ENCODE measurements around the gene BTBD10. TPM values are rescaled to one million over a fixed set of nuclear protein-coding genes. Genes with fewer than 3 reads are reported as not detected.

The BTBD10 gene
- total RNA-seq, 2 donors from 2014 or later = 26.1 to 28.0 TPM

DNA sequence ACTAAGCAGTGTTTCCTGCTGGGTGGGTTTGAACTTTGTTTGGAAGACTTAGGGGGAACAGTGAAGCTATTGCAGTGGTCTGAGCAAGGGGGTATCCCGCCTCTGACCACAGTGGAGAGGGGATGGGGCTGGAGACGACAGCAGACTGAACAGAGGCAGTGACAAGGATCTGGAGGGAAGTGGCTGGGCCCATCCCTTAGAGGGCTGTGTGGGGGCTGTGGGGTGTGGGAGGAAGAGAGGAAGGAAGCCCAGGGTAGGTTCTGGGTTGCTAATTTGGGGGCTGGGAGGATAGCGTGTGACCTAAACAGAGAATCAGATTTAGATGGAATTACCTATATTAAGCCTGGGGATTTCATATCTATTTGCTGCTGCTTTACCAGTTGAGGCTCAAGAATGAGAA, 114.7 kb downstream of the BTBD10 start:
- Histone ChIP-seq H3K36me3 (peaks cover 4% of the 10 kb centered on the region), H3K9me3 (no peaks in the 10 kb centered on the region), H3K27me3 (no peaks in the 10 kb centered on the region), H3K4me1 (peaks cover 0 to 8% of the 10 kb centered on the region in 2 donors), H3K4me3 (no peak overlapping the region), H3K27ac (no peak overlapping the region)
- DNase-seq (ENCODE audit: low spot score) = no peak
- TF ChIP-seq, protein P1, sequence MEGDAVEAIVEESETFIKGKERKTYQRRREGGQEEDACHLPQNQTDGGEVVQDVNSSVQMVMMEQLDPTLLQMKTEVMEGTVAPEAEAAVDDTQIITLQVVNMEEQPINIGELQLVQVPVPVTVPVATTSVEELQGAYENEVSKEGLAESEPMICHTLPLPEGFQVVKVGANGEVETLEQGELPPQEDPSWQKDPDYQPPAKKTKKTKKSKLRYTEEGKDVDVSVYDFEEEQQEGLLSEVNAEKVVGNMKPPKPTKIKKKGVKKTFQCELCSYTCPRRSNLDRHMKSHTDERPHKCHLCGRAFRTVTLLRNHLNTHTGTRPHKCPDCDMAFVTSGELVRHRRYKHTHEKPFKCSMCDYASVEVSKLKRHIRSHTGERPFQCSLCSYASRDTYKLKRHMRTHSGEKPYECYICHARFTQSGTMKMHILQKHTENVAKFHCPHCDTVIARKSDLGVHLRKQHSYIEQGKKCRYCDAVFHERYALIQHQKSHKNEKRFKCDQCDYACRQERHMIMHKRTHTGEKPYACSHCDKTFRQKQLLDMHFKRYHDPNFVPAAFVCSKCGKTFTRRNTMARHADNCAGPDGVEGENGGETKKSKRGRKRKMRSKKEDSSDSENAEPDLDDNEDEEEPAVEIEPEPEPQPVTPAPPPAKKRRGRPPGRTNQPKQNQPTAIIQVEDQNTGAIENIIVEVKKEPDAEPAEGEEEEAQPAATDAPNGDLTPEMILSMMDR (IDR thresholded peaks at IDR 0.05) = no peak

DNA sequence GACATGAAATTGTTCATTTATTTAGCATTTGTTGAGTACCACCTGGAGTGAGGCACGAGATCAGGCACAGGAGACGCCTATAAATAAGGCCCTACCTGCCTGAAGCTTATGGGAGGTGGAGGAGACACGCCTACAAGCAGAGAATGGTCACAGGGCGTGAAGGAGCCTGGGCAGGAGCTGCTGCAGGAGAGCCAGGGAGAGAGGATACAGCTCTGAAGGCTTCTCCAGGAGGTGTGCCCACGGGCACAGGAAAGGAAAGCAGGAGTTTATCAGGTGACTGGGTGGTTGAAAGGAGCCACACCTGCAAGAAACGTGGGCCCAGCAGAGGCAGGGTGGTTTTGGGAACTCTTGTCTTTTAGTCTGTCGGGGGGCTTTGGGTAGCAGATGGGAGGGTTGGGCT, 115.1 kb downstream of the BTBD10 start:
- H3K4me3 ChIP-seq = no peak overlapping the region
- H3K27ac ChIP-seq = no peak overlapping the region
- peaks cover 0 to 8% of the 10 kb centered on the region in 2 donors for H3K4me1 ChIP-seq
- TF ChIP-seq, protein P1 (IDR thresholded peaks at IDR 0.05) = no peak
- no peaks in the 10 kb centered on the region for H3K27me3 ChIP-seq
- no peak for DNase-seq (ENCODE audit: low spot score)
- H3K36me3 ChIP-seq = peaks cover 4% of the 10 kb centered on the region
- no peaks in the 10 kb centered on the region for H3K9me3 ChIP-seq

DNA sequence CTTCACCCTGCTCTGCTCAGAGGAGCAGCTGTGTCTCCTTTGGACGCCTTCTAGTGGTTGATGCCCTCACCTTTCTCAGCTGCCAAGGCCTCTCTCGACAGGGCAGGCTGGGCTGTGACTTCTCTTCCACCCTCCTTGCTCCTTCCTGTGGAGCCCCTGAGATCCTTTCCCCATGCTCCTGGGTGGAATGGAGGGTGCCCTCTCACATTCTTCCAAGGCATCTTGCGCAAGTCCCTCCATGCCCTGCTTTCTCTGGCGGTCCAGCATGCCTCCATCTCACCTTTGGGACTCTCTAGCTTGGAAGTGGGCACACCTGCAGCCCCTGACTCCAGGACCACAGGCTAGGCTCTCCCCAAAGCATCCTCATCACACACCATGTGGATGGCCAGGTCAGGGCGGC, 116.6 kb downstream of the BTBD10 start:
- Histone ChIP-seq H3K27ac (no peak overlapping the region), H3K9me3 (no peaks in the 10 kb centered on the region)
- TF ChIP-seq, protein P1 (IDR thresholded peaks at IDR 0.05) = no peak

DNA sequence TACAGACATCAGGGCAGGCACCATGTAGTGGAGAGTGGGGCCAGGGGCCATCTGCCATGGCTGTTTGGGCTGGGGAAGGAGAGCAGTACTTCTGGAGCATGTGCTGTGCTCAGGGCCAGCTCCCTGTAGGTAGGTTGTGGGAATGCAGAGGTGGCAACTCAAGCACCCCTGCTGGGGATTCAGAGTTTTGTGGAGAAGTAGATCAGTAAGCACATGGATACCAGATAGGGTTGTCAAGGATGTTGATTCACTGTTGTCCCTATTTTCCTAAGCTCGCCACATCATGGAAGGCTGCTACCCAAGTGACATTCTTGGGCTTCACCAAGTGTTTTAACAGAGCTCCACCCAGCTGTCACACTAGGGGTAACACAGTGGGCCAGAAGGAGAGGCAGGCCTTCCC, 118.2 kb downstream of the BTBD10 start:
- Histone ChIP-seq H3K27me3 (no peaks in the 10 kb centered on the region), H3K4me3 (no peak overlapping the region), H3K9me3 (no peaks in the 10 kb centered on the region), H3K27ac (no peak overlapping the region), H3K36me3 (no peaks in the 10 kb centered on the region), H3K4me1 (peaks cover 0 to 15% of the 10 kb centered on the region in 2 donors)
- DNase-seq (ENCODE audit: low spot score) = no peak
- TF ChIP-seq, protein P1 (IDR thresholded peaks at IDR 0.05) = no peak

More for the DNA sequence above, 116.6 kb downstream of the BTBD10 start:
- H3K4me3 ChIP-seq = no peak overlapping the region
- H3K27me3 ChIP-seq = no peaks in the 10 kb centered on the region
- H3K4me1 ChIP-seq = peaks cover 0 to 8% of the 10 kb centered on the region in 2 donors
- H3K36me3 ChIP-seq = peaks cover 4% of the 10 kb centered on the region
- DNase-seq (ENCODE audit: low spot score) = no peak

DNA sequence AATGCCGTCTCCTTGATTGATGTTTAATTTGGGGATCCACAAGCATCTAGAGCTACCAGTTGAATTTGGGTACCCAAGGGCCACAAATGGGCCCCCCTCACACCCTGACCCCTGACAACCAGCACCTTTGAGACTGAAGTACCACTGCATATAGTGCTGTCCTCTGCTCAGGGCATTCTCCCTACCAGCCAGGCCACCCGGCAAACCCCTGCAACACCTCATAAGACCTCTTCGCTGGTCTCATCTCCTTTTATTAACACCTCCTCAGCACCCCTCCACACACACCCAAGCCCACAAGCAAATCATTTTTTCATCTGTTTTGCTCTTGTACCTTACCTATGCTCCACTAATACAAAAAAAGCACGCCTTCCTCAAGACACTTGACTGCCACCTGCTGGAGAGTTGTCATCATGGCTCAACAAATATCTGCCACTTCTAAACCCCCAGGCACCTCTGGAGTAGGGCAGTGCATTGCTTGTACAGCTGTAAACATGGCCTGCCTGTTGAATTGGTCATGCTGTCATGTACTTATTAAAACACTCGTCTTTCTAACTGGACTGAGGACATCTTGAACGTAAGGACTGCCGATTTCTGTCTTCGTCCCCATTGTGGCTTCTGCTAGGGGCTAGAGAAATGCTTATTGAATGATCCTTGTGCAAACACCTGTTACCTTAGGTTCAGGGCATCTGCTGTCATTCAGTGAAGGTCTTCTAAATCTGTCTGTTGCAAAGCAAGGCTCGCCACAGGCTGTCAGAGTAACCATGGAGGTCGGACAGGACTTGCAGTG, 118.9 kb downstream of the BTBD10 start:
- Histone ChIP-seq H3K4me1 (peaks cover 0 to 22% of the 10 kb centered on the region in 2 donors), H3K9me3 (no peaks in the 10 kb centered on the region), H3K27me3 (no peaks in the 10 kb centered on the region), H3K4me3 (no peak overlapping the region), H3K27ac (no peak overlapping the region), H3K36me3 (no peaks in the 10 kb centered on the region)
- DNase-seq (ENCODE audit: low spot score) = peak; percentile 74
- TF ChIP-seq, protein P1 (IDR thresholded peaks at IDR 0.05) = peak; percentile 71 to 90
